Esophagus muscularis mucosa (tissue), 4 donors: Measurements from ENCODE around the gene RALY. TPM values are rescaled to one million over a fixed set of nuclear protein-coding genes. Genes with fewer than 3 reads are reported as not detected.

Source experiments
- DNase-seq: peaks from one replicate; pipeline ENCODE4 v3.0.0-alpha.2; 2017; ENCODE audit errors: extremely low spot score
- H3K27ac ChIP-seq, 4 donors: fragments of 200-600 bp; sonication (generic); replicated peaks in 1 of 4; 1 replicate in 3 of 4; 2 replicates in 1 of 4; pipeline ENCODE4 v1.5.1; 2016 to 2019; ENCODE audit warnings: mild to moderate bottlenecking in 1 of 4
- H3K27me3 ChIP-seq, 4 donors: fragments of 200-600 bp; sonication (generic); one replicate each; pipeline versions ENCODE4 v1.5.1 to v1.6.0; 2016 to 2019
- H3K36me3 ChIP-seq, 4 donors: fragments of 200-600 bp; sonication (generic); one replicate each; pipeline ENCODE4 v1.5.1; 2016 to 2019
- H3K4me1 ChIP-seq, 4 donors: fragments of 200-600 bp; sonication (generic); one replicate each; pipeline ENCODE4 v1.5.1; 2016 to 2019
- H3K4me3 ChIP-seq, 4 donors: fragments of 200-600 bp; sonication (generic); 1 replicate in 2 of 4; 2 replicates in 2 of 4; pipeline ENCODE4 v1.5.1; 2016 to 2019; ENCODE audit warnings: mild to moderate bottlenecking in 4 of 4, moderate library complexity in 1 of 4
- H3K9me3 ChIP-seq, 4 donors: fragments of 200-600 bp; sonication (generic); 1 replicate in 3 of 4; 2 replicates in 1 of 4; pipeline ENCODE4 v1.5.1; 2016 to 2019
- EP300 ChIP-seq: sonication (generic); formaldehyde crosslinking; IDR thresholded peaks from one replicate; pipeline ENCODE4 v1.6.1; 2017; ENCODE audit warnings: antibody characterized with exemption
- POLR2A ChIP-seq: fragments of 450-650 bp; IDR thresholded peaks from one replicate; pipeline ENCODE4 v1.6.1; 2017; ENCODE audit warnings: antibody characterized with exemption, moderate library complexity, mild to moderate bottlenecking, low read depth
- POLR2AphosphoS5 ChIP-seq, 2 donors: sonication (generic); formaldehyde crosslinking; IDR thresholded peaks; one replicate each; pipeline ENCODE4 v1.6.1; 2017; ENCODE audit warnings: antibody characterized with exemption in 2 of 2
- WGBS: methylation state at CpG from one replicate; pipeline ENCODE4 v1.1.5; 2018; 5-methylcytosine and 5-hydroxymethylcytosine counted together
- intact Hi-C: fragments of 100-400 bp; cut with DNase I; formaldehyde crosslinking; loops from one replicate; pipeline ENCODE4 v1.15.1; 2023
- total RNA-seq, 4 donors: library from RNA; depleted of rRNA; stranded (reverse); fragments of >200 nt; gene quantifications; one replicate each; pipeline versions ENCODE4 v1.1.0 to v1.2.1, GENCODE V29; 2016
- TF ChIP-seq, protein P1 (sequence below), 3 experiments: fragments of 200-600 bp in 2 of 3; fragments of 450-650 bp in 1 of 3; sonication (generic) in 2 of 3; IDR thresholded peaks; one replicate each; pipeline ENCODE4 v1.5.1; 2017 to 2019; ENCODE audit warnings: antibody characterized with exemption in 3 of 3, mild to moderate bottlenecking in 2 of 3, moderate library complexity in 1 of 3

RALY gene
- total RNA-seq, 4 donors from 2014 or later, result 114 to 121 (median 117) TPM

DNA sequence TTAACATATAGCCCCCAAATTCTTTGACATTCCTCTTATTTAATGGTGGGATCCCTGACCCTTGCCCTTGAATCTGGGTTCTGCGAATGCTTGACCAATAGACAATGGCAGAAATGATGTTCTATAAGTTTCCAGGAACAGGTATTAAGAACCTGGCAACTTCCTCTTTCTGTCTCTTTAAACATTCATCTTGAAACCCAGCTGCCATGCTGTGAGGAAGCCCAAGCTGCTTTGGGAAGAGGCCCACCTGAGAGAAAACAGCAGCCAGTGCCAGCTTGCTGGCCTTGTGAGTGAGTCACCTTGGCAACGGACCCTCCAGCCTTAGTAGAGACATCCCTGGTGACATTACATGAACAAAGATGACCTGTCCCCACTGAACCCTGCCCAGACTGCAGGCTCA, 45.2 kb upstream of the RALY start:
- Histone ChIP-seq H3K4me1 (no peaks in the 10 kb centered on the region), H3K27ac (no peak overlapping the region), H3K27me3 (no peaks in the 10 kb centered on the region), H3K4me3 (no peak overlapping the region), H3K9me3 (peaks cover 0 to 18% (median 11%) of the 10 kb centered on the region in 4 donors), H3K36me3 (no peaks in the 10 kb centered on the region)
- intact Hi-C loops, result no loop called here
- TF ChIP-seq POLR2AphosphoS5 (IDR thresholded peaks at IDR 0.05), result no peak
- TF ChIP-seq POLR2A, result no peak
- TF ChIP-seq, protein P1, sequence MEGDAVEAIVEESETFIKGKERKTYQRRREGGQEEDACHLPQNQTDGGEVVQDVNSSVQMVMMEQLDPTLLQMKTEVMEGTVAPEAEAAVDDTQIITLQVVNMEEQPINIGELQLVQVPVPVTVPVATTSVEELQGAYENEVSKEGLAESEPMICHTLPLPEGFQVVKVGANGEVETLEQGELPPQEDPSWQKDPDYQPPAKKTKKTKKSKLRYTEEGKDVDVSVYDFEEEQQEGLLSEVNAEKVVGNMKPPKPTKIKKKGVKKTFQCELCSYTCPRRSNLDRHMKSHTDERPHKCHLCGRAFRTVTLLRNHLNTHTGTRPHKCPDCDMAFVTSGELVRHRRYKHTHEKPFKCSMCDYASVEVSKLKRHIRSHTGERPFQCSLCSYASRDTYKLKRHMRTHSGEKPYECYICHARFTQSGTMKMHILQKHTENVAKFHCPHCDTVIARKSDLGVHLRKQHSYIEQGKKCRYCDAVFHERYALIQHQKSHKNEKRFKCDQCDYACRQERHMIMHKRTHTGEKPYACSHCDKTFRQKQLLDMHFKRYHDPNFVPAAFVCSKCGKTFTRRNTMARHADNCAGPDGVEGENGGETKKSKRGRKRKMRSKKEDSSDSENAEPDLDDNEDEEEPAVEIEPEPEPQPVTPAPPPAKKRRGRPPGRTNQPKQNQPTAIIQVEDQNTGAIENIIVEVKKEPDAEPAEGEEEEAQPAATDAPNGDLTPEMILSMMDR (IDR thresholded peaks at IDR 0.05), result no peak
- no peak for TF ChIP-seq EP300
- DNase-seq, result no peak
- WGBS, result 91% methylated on average over 2 of the region's 2 CpGs

DNA sequence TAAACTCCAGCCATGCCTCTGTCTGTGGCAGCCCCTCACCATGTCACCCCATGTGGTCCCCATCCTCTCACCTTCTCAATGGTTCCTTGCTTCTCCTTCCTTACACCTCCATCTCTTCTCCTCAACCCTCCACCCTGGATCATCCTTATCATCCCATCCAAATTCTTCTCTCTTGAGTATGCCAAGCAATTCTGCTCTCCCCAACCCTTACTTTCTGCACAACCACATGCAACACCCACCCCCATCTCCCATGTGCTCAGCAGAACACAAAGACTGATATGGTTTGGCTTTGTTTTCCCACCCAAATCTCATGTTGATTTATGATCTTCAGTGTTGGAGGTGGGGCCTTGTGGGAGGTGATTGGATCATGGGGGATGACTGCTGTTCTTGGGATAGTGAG, 42.5 kb upstream of the RALY start:
- peaks cover 0 to 18% (median 11%) of the 10 kb centered on the region in 4 donors for H3K9me3 ChIP-seq
- no peak overlapping the region for H3K4me3 ChIP-seq
- TF ChIP-seq, protein P1 (IDR thresholded peaks at IDR 0.05), result no peak
- TF ChIP-seq POLR2AphosphoS5 (IDR thresholded peaks at IDR 0.05) (no peak), EP300 (no peak), POLR2A (no peak)
- no peaks in the 10 kb centered on the region for H3K4me1 ChIP-seq
- intact Hi-C loops, result no loop called here
- no peak overlapping the region for H3K27ac ChIP-seq
- no peak for DNase-seq
- no peaks in the 10 kb centered on the region for H3K27me3 ChIP-seq
- H3K36me3 ChIP-seq, result no peaks in the 10 kb centered on the region

DNA sequence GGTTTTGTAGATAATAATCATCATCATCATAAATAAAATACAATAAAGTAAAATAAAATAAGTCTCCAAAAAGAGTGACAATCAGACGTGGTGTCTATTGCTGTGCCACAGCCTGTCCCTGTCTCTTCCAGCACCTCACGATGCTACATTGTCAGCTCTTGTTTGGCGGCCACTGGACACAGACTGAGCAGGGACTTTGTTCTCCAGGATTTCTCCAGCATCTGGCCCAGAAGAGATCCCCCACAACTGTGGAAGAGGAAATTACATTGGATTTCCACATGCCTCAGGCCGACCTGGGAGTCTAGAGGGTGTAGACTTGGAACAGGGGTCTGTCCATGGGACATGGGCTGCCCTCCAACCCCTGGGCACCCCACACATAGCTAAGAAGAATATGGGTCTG, 39.2 kb upstream of the RALY start:
- TF ChIP-seq, protein P1 (IDR thresholded peaks at IDR 0.05), result no peak
- TF ChIP-seq EP300, result no peak
- TF ChIP-seq POLR2A, result no peak
- TF ChIP-seq POLR2AphosphoS5 (IDR thresholded peaks at IDR 0.05), result no peak
- Histone ChIP-seq H3K27ac (no peak overlapping the region), H3K36me3 (no peaks in the 10 kb centered on the region), H3K4me1 (no peaks in the 10 kb centered on the region), H3K9me3 (no peaks in the 10 kb centered on the region), H3K4me3 (no peak overlapping the region), H3K27me3 (no peaks in the 10 kb centered on the region)
- intact Hi-C loops, result no loop called here
- WGBS, result 93% methylated on average over 4 of the region's 4 CpGs
- no peak for DNase-seq

DNA sequence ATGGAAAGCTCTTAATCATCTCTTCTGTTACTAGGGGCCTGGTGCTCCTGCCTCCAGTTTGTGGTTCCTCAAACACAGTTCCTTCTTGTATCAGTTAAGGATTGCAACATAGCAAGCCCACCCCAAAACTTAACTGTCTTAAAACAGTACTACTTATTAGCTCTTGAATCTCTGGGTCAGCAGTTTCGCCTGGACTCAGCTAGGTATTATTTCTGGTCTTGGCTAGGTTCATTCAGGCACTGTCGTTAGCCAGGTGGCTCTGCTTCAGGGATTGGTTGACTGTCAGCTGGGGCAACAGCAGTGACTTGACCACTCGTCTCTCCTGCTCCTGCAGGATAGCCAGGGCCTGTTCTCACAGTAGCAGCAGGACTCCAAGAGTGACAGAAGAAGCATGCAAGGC, 30.0 kb upstream of the RALY start:
- Histone ChIP-seq H3K36me3 (no peaks in the 10 kb centered on the region), H3K4me1 (peaks cover 0 to 14% (median 10%) of the 10 kb centered on the region in 4 donors), H3K9me3 (no peaks in the 10 kb centered on the region), H3K4me3 (no peak overlapping the region), H3K27ac (no peak overlapping the region), H3K27me3 (no peaks in the 10 kb centered on the region)
- intact Hi-C loops, result no loop called here
- no peak for TF ChIP-seq EP300
- no peak for TF ChIP-seq POLR2A
- no peak for TF ChIP-seq POLR2AphosphoS5 (IDR thresholded peaks at IDR 0.05)
- TF ChIP-seq, protein P1 (IDR thresholded peaks at IDR 0.05), result no peak
- WGBS, result 53% methylated on average over 3 of the region's 3 CpGs
- no peak for DNase-seq

DNA sequence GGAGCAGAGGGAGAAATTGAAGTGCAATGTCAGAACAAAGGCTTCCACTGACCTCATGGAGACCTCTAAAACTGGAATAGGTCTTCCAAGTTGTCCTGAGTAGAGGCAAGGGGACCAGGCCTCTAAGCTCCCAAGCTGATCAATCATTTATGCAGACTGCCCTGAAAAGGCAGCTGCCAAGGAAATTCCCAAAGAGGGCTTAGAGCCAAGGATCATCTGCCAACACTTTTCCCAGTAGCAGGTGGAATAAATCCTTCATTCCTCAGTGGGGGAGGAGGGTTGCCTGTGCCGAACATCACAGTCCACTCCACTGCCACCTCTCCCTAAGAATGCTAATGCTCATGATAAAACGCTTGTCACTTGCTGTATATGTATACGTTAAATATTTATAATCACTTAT, 29.3 kb upstream of the RALY start:
- H3K27ac ChIP-seq, result no peak overlapping the region
- no peaks in the 10 kb centered on the region for H3K36me3 ChIP-seq
- DNase-seq, result no peak
- TF ChIP-seq POLR2AphosphoS5 (IDR thresholded peaks at IDR 0.05) (no peak), EP300 (no peak), POLR2A (no peak)
- TF ChIP-seq, protein P1 (IDR thresholded peaks at IDR 0.05), result no peak
- 39% methylated on average over 3 of the region's 3 CpGs for WGBS
- H3K4me3 ChIP-seq, result no peak overlapping the region
- intact Hi-C loops, result no loop called here
- no peaks in the 10 kb centered on the region for H3K27me3 ChIP-seq
- H3K9me3 ChIP-seq, result no peaks in the 10 kb centered on the region
- peaks cover 0 to 14% (median 10%) of the 10 kb centered on the region in 4 donors for H3K4me1 ChIP-seq
